ENCODE measurements around the gene SCN1B.
"Not testable (repeated sequence)": the region's sequence is repeated elsewhere in the genome, so short reads cannot be mapped to it uniquely, and the experiment has no call there.

Gene SCN1B

DNA sequence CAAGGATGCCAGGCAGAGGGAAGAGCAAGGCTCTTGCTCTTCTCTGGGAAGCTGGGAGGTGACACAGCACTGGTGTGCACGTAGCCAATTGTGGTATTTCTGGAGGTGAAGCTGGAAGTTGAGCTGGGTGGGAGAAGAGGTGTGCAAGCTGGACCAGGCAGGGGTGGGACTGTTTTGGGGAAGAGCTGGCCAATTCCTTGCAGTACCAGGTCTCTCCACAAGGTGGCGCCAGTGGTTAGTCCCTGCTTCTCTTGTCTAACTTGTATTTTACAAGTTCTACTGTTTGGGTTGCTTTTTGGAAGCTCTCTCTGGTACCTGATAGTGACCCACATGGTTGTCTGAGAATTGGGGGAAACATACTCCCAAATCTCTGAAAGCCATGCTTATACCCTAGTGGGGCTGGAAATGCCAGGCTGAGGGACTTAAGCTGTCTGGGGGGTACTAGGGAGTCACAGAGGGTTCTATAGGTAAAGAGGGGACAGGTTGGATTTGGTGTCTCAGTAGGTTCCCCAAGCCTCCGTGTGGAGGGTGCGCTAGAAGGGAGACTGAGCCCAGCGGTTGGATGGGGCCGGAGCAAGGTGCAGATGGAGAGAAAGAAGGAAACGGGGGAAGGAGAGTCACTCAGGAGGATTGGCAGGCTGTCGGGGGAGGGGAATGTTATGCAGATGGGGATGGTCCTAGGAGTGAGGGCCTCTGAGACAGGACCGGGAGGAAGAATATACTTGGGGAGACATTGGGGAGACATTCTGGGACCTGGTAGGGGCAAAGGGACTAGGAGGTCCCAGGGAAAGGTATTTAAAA lies 14.2 kb downstream of the SCN1B start:
- in situ Hi-C loops (cut with HindIII; ENCODE audit: low pct_ligation_motif_present, low pct_unique_long_range_greater_than_20kb, low sequenced_read_pairs), result no loop called here
- DNase-seq, result peak; percentile 48

DNA sequence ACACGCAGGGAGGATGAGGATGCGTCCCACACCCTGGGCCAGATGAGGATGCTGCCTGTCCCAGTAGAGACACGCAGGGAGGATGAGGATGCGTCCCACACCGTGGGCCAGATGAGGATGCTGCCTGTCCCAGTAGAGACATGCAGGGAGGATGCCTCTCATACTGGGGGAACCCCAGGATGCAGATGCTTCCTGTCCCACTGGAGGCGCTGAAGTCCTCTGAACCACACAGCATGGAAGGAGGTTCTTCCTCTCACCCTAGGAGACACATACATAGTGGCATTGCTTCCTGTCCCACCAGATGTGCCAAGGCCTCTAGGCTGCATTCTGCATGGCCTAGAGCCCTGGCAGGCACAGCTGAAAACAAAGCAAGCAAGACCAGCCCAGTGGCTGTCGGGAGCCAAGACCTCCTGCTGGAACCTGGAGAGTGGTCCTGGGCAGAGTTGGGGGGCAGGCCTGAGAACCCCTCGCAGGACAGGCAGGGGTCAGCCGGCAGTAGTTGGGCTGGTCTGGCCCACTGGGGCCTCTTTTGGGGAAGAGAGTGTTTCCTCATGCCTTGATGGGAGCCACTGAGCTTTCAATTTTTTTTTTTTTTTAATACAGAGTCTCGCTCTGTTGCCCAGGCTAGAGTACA lies 15.5 kb downstream of the SCN1B start:
- DNase-seq, result peak; percentile 21
- in situ Hi-C loops (cut with HindIII; ENCODE audit: low pct_ligation_motif_present, low pct_unique_long_range_greater_than_20kb, low sequenced_read_pairs), result no loop called here

GRCh38 chr19:35046461-35046860 lies 16.2 kb downstream of the SCN1B start:
- in situ Hi-C loops (cut with HindIII; ENCODE audit: low pct_ligation_motif_present, low pct_unique_long_range_greater_than_20kb, low sequenced_read_pairs), result no loop called here
- no peak for DNase-seq

- DNase-seq, result no peak
These were observed 18.7 kb downstream of the SCN1B start for GRCh38 chr19:35048911-35049411.

GRCh38 chr19:35049456-35049855 lies 19.2 kb downstream of the SCN1B start:
- in situ Hi-C loops (cut with HindIII; ENCODE audit: low pct_ligation_motif_present, low pct_unique_long_range_greater_than_20kb, low sequenced_read_pairs), result no loop called here
- DNase-seq, result no peak

More at GRCh38 chr19:35048911-35049411, 18.7 kb downstream of the SCN1B start:
- in situ Hi-C loops (cut with HindIII; ENCODE audit: low pct_ligation_motif_present, low pct_unique_long_range_greater_than_20kb, low sequenced_read_pairs), result no loop called here

- in situ Hi-C loops (cut with HindIII; ENCODE audit: low pct_ligation_motif_present, low pct_unique_long_range_greater_than_20kb, low sequenced_read_pairs); DNase-seq: not testable (repeated sequence)
These were observed 20.4 kb downstream of the SCN1B start for GRCh38 chr19:35050662-35051061.

DNA sequence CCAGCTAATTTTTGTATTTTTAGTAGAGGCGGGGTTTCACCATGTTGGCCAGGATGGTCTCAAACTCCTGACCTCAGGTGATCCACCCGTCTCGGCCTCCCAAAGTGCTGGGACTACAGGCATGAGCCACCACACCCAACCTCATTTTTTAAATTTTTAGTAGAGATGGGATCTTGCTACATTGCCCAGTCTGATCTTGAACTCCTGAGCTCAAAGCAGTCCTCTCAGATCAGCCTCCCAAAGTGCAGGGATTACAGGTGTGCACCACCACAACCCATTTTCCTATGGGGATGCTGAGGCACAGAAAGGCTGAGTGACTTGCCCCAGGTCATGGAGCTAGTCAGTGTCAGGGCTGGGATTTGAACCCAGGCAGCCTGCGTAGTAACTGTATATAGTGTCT lies 21.0 kb downstream of the SCN1B start:
- in situ Hi-C loops (cut with HindIII; ENCODE audit: low pct_ligation_motif_present, low pct_unique_long_range_greater_than_20kb, low sequenced_read_pairs); DNase-seq: not testable (repeated sequence)

DNA sequence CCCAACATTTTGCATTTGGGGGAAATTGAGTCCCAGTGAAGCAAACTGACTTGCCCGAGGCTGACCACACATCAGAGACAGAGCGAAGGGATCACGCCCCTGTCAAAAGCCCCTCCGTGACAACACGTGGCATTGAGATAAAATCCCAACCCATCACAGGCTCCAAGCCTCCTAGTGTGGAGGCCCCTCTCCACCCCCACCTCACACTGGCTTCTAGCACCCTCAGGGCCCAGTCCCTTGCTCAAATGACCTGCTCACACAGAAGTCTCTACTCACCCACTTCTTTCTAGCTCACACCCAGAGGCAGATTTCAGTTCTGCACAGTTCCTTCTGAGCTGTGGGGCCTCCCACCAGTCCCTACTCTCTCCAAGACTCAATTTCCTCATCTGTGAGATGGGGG lies 21.5 kb downstream of the SCN1B start:
- DNase-seq, result no peak
- in situ Hi-C loops (cut with HindIII; ENCODE audit: low pct_ligation_motif_present, low pct_unique_long_range_greater_than_20kb, low sequenced_read_pairs), result no loop called here

DNA sequence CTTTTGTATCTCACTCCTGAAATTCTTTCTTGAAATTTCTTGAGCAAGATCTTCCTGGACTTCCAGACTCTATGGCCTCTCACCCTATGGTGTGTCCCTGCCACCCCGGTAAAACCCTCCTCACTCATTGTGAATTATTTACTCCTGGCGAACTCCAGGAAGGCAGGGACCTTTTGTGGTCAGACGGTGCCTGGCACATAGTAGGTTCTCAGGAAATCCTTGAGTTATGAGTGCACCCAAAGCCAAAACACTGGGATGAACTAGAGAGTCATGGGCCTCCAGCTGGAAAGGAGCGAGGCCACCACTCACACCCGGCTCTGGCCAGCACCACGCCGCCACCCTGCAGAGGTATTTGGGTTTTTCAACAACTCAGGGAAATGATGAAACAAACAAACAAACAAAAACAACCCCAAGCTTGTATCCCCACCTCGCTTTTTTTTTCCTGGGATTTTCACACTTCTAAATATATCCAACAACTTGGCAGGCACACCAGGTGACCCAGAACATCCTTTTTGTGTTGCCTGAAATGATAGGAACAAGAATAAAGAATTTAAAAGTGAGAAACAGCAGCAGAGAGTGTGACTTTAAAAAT lies 22.4 kb downstream of the SCN1B start:
- DNase-seq, result no peak
- in situ Hi-C loops (cut with HindIII; ENCODE audit: low pct_ligation_motif_present, low pct_unique_long_range_greater_than_20kb, low sequenced_read_pairs), result no loop called here

DNA sequence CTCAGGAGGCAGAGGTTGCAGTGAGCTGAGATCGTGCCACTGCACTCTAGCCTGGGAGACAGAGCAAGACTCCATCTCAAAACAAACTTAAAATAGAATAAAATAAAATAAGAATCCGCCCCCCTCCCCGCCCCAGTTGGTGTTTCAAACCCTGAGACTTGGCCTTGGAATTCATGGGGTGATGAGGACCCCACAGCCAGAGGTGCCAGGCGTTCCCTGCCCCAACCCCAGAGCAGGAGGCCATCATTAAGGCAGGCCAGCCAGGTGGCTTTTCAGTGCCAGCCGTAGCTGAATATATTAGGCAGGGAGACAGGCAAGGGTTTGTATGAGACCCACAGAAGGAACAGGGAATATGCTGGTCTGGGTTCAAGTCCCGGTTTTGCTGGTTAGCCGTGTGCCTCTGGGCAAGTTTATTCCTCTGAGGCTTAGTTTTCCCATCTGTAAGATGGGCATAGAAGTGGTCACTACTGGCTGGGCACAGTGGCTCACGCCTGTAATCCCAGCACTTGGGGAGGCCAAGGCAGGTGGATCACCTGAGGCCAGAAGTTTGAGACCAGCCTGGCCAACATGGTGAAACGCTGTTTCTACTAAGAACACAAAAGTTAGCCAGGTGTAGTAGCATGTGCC lies 23.5 kb downstream of the SCN1B start:
- in situ Hi-C loops (cut with HindIII; ENCODE audit: low pct_ligation_motif_present, low pct_unique_long_range_greater_than_20kb, low sequenced_read_pairs), result no loop called here

DNA sequence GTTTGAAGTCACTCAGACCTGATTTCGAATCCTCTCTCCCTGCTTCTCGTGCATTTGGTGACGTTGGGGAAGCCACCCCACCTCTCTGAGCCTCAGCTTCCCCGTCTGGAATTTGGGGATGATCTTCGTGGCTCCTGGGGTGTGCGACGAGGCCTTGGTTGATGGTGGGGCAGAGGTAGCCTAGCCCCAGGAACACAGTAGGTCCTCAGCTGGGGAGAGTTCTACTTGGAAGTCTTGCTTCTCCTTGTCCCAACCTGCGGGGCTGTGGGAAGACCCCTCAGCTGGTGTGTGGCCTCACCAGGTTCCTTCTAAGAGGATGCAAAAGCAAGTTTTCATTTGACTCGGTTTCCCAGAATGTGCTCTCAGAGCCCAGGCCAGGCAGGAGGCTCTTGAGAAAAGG lies 24.4 kb downstream of the SCN1B start:
- in situ Hi-C loops (cut with HindIII; ENCODE audit: low pct_ligation_motif_present, low pct_unique_long_range_greater_than_20kb, low sequenced_read_pairs), result no loop called here

More for the DNA sequence above, 23.5 kb downstream of the SCN1B start:
- no peak for DNase-seq

DNA sequence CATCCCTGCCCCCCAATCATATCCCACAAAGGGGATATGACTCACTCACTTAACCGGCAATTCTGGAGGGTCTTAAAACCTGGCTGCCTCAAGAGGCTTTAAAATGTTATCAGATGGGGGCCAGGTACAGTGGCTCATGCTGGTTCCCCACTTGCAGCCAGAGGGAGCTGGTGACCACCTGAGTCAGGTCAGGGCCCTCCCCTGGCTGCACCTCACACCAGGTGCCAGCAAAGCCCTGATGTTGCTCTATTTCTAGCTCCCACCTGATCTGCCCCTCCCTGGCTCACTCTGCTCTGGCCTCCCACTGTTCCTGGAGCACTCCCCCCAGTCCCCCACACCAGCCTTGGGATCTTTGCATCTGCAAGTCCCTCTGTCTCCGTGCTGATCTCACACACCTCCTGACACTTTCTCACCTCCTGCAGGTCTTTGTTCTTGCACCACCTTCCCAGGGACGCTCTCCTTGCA lies 25.5 kb downstream of the SCN1B start:
- in situ Hi-C loops (cut with HindIII; ENCODE audit: low pct_ligation_motif_present, low pct_unique_long_range_greater_than_20kb, low sequenced_read_pairs), result no loop called here

More for the DNA sequence above, 24.4 kb downstream of the SCN1B start:
- DNase-seq, result no peak

DNA sequence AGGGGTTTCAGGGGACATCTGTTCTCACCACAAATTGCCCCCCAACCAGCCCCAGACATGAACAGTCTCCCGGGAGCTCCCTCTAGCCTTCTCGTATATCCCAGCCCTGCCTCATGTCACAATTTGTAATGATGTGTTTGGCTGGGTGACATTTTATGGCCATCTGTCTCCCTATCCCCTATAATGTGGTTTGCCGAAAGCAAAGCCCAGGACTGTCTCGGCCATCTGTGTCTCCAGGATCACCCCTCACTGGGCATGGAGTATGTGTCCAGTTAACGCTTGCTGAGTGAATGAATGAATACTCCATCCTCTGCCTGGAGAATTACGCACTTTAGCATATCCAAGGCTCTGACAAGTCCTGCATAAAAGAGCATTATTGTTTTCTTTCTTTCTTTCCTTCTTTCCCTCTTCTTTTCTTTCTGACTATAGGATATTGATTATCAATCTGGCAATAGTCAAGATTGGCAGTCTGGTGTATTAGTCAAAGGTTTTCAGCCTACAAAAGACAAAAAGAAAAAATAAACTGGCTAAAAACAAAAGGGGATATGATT lies 26.3 kb downstream of the SCN1B start:
- in situ Hi-C loops (cut with HindIII; ENCODE audit: low pct_ligation_motif_present, low pct_unique_long_range_greater_than_20kb, low sequenced_read_pairs), result no loop called here
- DNase-seq, result no peak

More for the DNA sequence above, 25.5 kb downstream of the SCN1B start:
- DNase-seq, result no peak

- in situ Hi-C loops (cut with HindIII; ENCODE audit: low pct_ligation_motif_present, low pct_unique_long_range_greater_than_20kb, low sequenced_read_pairs), result no loop called here
- DNase-seq, result no peak
These were observed 28.1 kb downstream of the SCN1B start for GRCh38 chr19:35058370-35058769.

DNA sequence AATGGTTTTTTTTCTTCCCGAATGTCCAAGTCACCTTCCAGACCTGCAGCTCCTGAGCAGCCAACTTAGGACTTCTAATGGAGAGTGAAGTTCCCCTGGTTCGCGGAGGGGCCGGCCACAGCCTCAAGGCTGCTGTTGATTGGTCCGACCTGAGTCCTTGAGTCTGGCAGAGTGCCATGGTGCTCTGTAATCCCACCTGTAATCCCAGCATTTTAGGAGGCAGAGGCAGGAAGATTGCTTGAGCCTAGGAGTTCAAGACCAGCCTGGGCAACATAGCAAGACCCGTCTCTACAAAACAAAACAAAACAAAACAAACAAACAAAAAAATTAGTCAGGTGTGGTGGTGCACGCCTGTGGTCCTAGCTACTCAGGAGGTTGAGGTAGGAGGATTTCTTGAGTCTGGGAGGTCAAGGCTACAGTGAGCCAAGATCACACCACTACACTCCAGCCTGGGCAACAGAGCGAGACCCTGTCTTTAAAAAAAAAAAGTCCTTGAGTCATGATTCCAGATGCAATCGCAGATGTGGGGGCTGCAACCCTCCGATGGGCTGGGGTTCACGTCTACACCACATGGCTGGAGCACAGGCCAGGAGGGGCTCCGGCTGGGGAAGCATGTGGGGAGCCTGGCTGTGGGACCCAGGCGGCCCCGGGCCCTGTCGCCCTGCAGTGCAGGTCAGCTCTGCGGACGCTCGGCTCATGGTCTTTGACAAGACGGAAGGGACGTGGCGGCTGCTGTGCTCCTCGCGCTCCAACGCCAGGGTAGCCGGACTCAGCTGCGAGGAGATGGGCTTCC lies 28.9 kb downstream of the SCN1B start:
- in situ Hi-C loops (cut with HindIII; ENCODE audit: low pct_ligation_motif_present, low pct_unique_long_range_greater_than_20kb, low sequenced_read_pairs), result no loop called here

GRCh38 chr19:35059799-35060091 lies 29.5 kb downstream of the SCN1B start:
- in situ Hi-C loops (cut with HindIII; ENCODE audit: low pct_ligation_motif_present, low pct_unique_long_range_greater_than_20kb, low sequenced_read_pairs), result no loop called here

More for the DNA sequence above, 28.9 kb downstream of the SCN1B start:
- DNase-seq, result no peak

GRCh38 chr19:35060160-35060855 lies 30.0 kb downstream of the SCN1B start:
- in situ Hi-C loops (cut with HindIII; ENCODE audit: low pct_ligation_motif_present, low pct_unique_long_range_greater_than_20kb, low sequenced_read_pairs), result no loop called here

More at GRCh38 chr19:35059799-35060091, 29.5 kb downstream of the SCN1B start:
- no peak for DNase-seq

More at GRCh38 chr19:35060160-35060855, 30.0 kb downstream of the SCN1B start:
- no peak for DNase-seq

Measured in ACHN (cell line).